ENCODE results near the gene PKMYT1. TPM values are rescaled to one million over a fixed set of nuclear protein-coding genes. Genes with fewer than 3 reads are reported as not detected.

PKMYT1 gene
- total and polyA plus RNA-seq, 9 of the 15 experiments (the other 6 are each of a cell fraction or from before 2014, with no cell fraction given): 8.7 to 201 (median 37.8) TPM

- TF ChIP-seq ELK1 (CRISPR knock-in tag; IDR thresholded peaks at IDR 0.05) (no peak), SRSF7 (optimal IDR thresholded peaks at IDR 0.05; ENCODE audit: low read depth, low read length) (no peak), SMARCA4 (IDR thresholded peaks at IDR 0.05) (0 out of 2 replicates have a peak, but pooled peaks have one; percentile 20), WHSC1 (IDR thresholded peaks at IDR 0.05; ENCODE audit: low read length) (no peak), ZNF197 (CRISPR knock-in tag; IDR thresholded peaks at IDR 0.05; ENCODE audit: low read depth) (no peak), FIP1L1 (IDR thresholded peaks at IDR 0.05; ENCODE audit: low read depth, low read length, poor library complexity, severe bottlenecking) (no peak), NONO (IDR thresholded peaks at IDR 0.05; ENCODE audit: low read depth in 2 of 2, low read length in 1 of 2) (no peak), KDM2B (CRISPR knock-in tag; IDR thresholded peaks at IDR 0.05) (0 out of 2 replicates have a peak, but pooled peaks have one; percentile 12), HDAC2 (IDR thresholded peaks at IDR 0.05) (peak; percentile 27; the same call in 1 of the 2 replicates), TRIM24 (IDR thresholded peaks at IDR 0.05) (0 out of 4 replicates have a peak, but pooled peaks of 1 of the 2 experiments have one; percentile 12), THAP7 (CRISPR knock-in tag; IDR thresholded peaks at IDR 0.05) (no peak), CHAMP1 (IDR thresholded peaks at IDR 0.05) (no peak), E2F1 (CRISPR knock-in tag; IDR thresholded peaks at IDR 0.05) (no peak), ZNF277 (CRISPR knock-in tag; IDR thresholded peaks at IDR 0.05; ENCODE audit: borderline replicate concordance) (no peak), PHF8 (IDR thresholded peaks at IDR 0.05; ENCODE audit: borderline replicate concordance, low read length) (peak; percentile 36; the same call in 1 of the 2 replicates), TEAD4 (IDR thresholded peaks at IDR 0.05; ENCODE audit: low read length) (no peak; the same call in 1 of the 2 replicates), TEAD4 (CRISPR knock-in tag; IDR thresholded peaks at IDR 0.05; ENCODE audit: borderline replicate concordance) (no peak), ZBTB49 (CRISPR knock-in tag; IDR thresholded peaks at IDR 0.05; ENCODE audit: borderline replicate concordance) (no peak), BRD4 (IDR thresholded peaks at IDR 0.05) (no peak)
Observed at GRCh38 chr16:3019594-3020246, 39.5 kb upstream of the PKMYT1 start (continued).
